ENCODE results near the gene ARL8B. TPM values are rescaled to one million over a fixed set of nuclear protein-coding genes. Genes with fewer than 3 reads are reported as not detected.

Gene ARL8B
- polyA plus RNA-seq, 1 of the 3 experiments (the other 2 are of a cell fraction): 21.9 TPM

DNA sequence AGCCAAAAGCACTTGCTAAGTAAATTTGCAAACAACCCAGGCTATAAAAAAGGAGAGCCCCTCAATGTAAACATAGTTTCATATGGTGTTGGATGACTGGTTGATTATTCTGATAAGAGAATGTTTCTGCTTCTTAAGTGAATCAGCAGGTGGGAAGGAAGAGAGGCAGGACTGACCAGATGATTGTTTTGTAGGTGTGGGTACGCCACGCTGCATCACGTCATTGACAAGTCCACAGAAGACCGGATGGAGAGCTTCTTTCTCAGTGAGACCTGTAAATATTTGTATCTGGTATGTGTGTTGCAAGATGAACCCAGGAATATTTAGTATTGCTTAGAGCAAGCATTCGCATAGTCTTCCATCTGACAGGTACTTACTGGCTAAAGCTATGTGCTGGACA lies 88.8 kb downstream of the ARL8B start:
- WGBS (ENCODE audit: low lambda C conversion rate): 87% methylated on average over 5 of the region's 5 CpGs
- ChIA-PET POLR2A (no interaction called here), CTCF (interaction anchor here (1.6 kb wide), 1 partner anchor 17 kb away, joined by 5 read pairs; no protein-coding TSS in a partner anchor)
- no peak overlapping the region for H3K27ac ChIP-seq (ENCODE audit: low read depth in 2 of 2, low read length in 1 of 2)
- H3K4me1 ChIP-seq (ENCODE audit: control insufficient read depth in 1 of 2, insufficient read depth in 2 of 2, low read depth in 1 of 2, low read length in 1 of 2): no peaks in the 10 kb centered on the region
- TF ChIP-seq RFX5 (IDR thresholded peaks at IDR 0.05; ENCODE audit: low read length) (no peak), RXRA (IDR thresholded peaks at IDR 0.05; ENCODE audit: borderline replicate concordance, low read depth) (no peak), CTCF (IDR thresholded peaks at IDR 0.05) (no peak), MAX (IDR thresholded peaks at IDR 0.05; ENCODE audit: low read depth) (no peak), FOXM1 (IDR thresholded peaks at IDR 0.05; ENCODE audit: low read depth) (no peak), USF2 (IDR thresholded peaks at IDR 0.05; ENCODE audit: borderline replicate concordance, low read depth, low read length) (no peak), EP300 (IDR thresholded peaks at IDR 0.05; ENCODE audit: borderline replicate concordance in 1 of 2, low read depth in 1 of 2, low read length in 1 of 2) (no peak)
- H3F3A ChIP-seq (replicated peaks; ENCODE audit: insufficient read depth): no peaks in the 10 kb centered on the region
- no peak overlapping the region for H3K4me3 ChIP-seq (ENCODE audit: low read depth in 2 of 2, low read length in 1 of 2)
- 0 out of 2 replicates have a peak, but pooled peaks cover 4% of the 10 kb centered on the region for H3K79me2 ChIP-seq (ENCODE audit: insufficient read depth)
- no peak overlapping the region for H3K4me2 ChIP-seq
- H4K20me1 ChIP-seq (ENCODE audit: insufficient read depth): no peaks in the 10 kb centered on the region
- DNase-seq: no peak
- no peak overlapping the region for H2AFZ ChIP-seq (ENCODE audit: low read depth)
- no peaks in the 10 kb centered on the region for H3K9me3 ChIP-seq
- no peaks in the 10 kb centered on the region for H3K27me3 ChIP-seq (ENCODE audit: insufficient read depth)
- no peaks in the 10 kb centered on the region for H3K9me2 ChIP-seq
- no peak overlapping the region for H3K9ac ChIP-seq
- peaks cover 60 to 96% of the 10 kb centered on the region in 2 experiments for H3K36me3 ChIP-seq (replicated peaks in 1 of 2; ENCODE audit: control insufficient read depth in 1 of 2, insufficient read depth in 2 of 2, low read length in 1 of 2)

DNA sequence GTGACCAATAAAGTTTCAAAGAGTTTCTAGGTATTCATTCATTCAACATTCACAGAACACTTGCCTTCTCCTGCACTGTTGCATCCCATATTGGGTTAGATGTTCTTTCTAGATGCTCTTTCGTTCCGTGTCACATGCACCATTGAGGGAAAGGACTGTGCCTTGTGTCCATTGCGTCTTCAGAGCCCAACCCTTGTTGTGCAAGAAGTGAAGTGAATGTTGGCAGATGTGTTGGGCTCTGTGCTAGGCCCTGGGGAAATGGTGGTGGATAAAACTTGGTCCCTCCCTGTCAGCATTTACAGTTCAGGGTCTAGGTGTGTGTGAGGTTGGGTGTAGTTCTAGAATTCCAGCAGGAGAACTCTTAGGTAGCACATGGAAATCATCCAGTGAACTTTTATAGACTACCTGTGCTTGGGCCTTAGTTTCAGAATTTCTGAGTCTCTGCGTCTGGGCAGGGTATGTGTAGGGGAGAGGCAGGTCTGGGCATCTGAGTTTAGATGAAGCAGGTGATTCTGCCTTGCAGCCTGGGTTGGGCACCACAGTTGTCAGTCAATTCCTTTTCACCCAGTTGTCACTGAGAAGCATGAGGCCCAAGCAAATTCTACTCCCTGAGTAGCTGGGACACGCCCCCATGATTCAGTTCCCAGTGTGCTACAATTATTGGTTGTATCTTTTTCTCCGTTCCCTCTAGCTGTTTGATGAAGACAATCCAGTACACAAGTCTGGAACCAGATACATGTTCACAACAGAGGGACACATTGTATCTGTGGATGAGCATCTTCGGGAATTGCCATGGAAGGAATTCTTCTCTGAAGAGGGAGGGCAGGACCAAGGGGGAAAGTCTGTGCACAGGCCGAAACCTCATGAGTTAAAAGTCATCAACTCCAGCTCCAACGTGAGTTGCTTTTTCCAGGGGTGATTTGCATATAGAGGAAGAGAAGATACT lies 90.8 kb downstream of the ARL8B start:
- no peak overlapping the region for H2AFZ ChIP-seq (ENCODE audit: low read depth)
- TF ChIP-seq, protein P1, sequence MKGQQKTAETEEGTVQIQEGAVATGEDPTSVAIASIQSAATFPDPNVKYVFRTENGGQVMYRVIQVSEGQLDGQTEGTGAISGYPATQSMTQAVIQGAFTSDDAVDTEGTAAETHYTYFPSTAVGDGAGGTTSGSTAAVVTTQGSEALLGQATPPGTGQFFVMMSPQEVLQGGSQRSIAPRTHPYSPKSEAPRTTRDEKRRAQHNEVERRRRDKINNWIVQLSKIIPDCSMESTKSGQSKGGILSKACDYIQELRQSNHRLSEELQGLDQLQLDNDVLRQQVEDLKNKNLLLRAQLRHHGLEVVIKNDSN (IDR thresholded peaks at IDR 0.05; ENCODE audit: borderline replicate concordance, low read depth): no peak
- TF ChIP-seq RXRA (IDR thresholded peaks at IDR 0.05; ENCODE audit: borderline replicate concordance, low read depth) (no peak), MEF2A (IDR thresholded peaks at IDR 0.05; ENCODE audit: borderline replicate concordance, low read depth) (no peak), FOXM1 (IDR thresholded peaks at IDR 0.05; ENCODE audit: low read depth) (no peak), ELF1 (IDR thresholded peaks at IDR 0.05) (no peak), SMC3 (IDR thresholded peaks at IDR 0.05; ENCODE audit: low read depth, low read length) (no peak), MAX (IDR thresholded peaks at IDR 0.05; ENCODE audit: low read depth) (no peak), MXI1 (IDR thresholded peaks at IDR 0.05; ENCODE audit: low read depth, low read length) (no peak), CTCF (IDR thresholded peaks at IDR 0.05) (no peak), USF2 (IDR thresholded peaks at IDR 0.05; ENCODE audit: borderline replicate concordance, low read depth, low read length) (no peak), RAD21 (IDR thresholded peaks at IDR 0.05; ENCODE audit: low read length) (no peak), GATA2 (CRISPR knock-in tag; IDR thresholded peaks at IDR 0.05) (no peak), TCF12 (IDR thresholded peaks at IDR 0.05) (no peak), FOXJ3 (CRISPR knock-in tag; IDR thresholded peaks at IDR 0.05) (no peak), RCOR1 (IDR thresholded peaks at IDR 0.05; ENCODE audit: low read length) (no peak)
- no peaks in the 10 kb centered on the region for H3K27me3 ChIP-seq (ENCODE audit: insufficient read depth)
- H3K36me3 ChIP-seq (replicated peaks in 1 of 2; ENCODE audit: control insufficient read depth in 1 of 2, insufficient read depth in 2 of 2, low read length in 1 of 2): peaks cover 56 to 97% of the 10 kb centered on the region in 2 experiments
- H3K4me1 ChIP-seq (ENCODE audit: control insufficient read depth in 1 of 2, insufficient read depth in 2 of 2, low read depth in 1 of 2, low read length in 1 of 2): no peaks in the 10 kb centered on the region
- no peak overlapping the region for H3K4me3 ChIP-seq (ENCODE audit: low read depth in 2 of 2, low read length in 1 of 2)
- ChIA-PET CTCF (no interaction called here), POLR2A (no interaction called here)
- no peaks in the 10 kb centered on the region for H3K9me2 ChIP-seq
- no peaks in the 10 kb centered on the region for H4K20me1 ChIP-seq (ENCODE audit: insufficient read depth)
- H3K9ac ChIP-seq: no peak overlapping the region
- H3K9me3 ChIP-seq: no peaks in the 10 kb centered on the region
- no peak overlapping the region for H3K27ac ChIP-seq (ENCODE audit: low read depth in 2 of 2, low read length in 1 of 2)
- H3K4me2 ChIP-seq: no peak overlapping the region
- DNase-seq: no peak
- WGBS (ENCODE audit: low lambda C conversion rate): 96% methylated on average over 8 of the region's 9 CpGs
- H3F3A ChIP-seq (replicated peaks; ENCODE audit: insufficient read depth): no peaks in the 10 kb centered on the region
- 0 out of 2 replicates have a peak, but pooled peaks cover 4% of the 10 kb centered on the region for H3K79me2 ChIP-seq (ENCODE audit: insufficient read depth)
